Measurements from ENCODE around the gene AMBRA1.

The AMBRA1 gene

GRCh38 chr11:46377290-46377689 is 216.5 kb downstream of the AMBRA1 start:
- no peak for ATAC-seq
- TF ChIP-seq ZFP3 (CRISPR knock-in tag; IDR thresholded peaks at IDR 0.05) = no peak
- TF ChIP-seq TSHZ2 (CRISPR knock-in tag; IDR thresholded peaks at IDR 0.05) = no peak
- TF ChIP-seq ZNF70 (CRISPR knock-in tag; IDR thresholded peaks at IDR 0.05) = no peak
- no peak for TF ChIP-seq PPARA (CRISPR knock-in tag; IDR thresholded peaks at IDR 0.05; ENCODE audit: borderline replicate concordance)
- TF ChIP-seq GLIS3 (CRISPR knock-in tag; IDR thresholded peaks at IDR 0.05) = no peak
- TF ChIP-seq ZNF8 (CRISPR knock-in tag; IDR thresholded peaks at IDR 0.05) = no peak
- TF ChIP-seq CSDC2 (CRISPR knock-in tag; IDR thresholded peaks at IDR 0.05) = no peak

DNA sequence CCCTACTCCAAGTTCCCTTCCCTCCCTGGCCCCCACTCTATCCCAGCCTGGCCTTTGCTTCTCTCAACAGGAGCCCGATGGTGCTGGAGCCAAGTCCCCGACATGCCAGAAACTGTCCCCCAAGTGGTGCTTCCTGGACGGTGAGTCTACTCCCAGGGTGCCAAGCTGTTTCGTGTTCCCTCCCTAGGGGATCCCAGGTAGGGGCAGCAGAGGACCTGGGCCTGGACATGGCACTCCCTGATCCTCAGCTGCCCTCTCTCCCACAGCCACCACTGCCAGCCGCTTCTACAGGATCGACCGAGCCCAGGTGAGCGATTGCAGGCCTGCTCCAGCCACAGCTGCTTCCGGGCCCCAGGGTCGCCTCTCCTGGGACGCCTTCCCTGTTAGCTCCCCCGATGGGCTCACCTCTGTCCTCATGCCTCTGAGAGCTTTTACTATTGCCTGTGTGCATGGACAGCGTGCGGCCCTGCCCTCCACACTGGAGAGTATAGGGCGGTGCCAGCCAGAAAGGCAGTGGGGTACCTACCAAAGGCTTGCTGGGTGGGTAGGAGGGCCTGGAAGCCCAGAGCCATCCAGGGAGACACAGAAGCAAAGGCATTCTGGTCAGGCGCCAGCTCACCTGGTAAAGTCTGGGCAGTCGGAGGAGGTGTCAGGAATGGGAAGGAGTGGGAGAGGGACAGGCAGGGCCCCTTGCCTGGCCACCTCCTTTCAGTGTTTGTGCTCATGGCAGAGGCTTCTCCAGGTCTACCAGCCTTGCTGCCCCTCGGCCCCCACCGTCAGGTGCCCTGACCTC is 217.4 kb downstream of the AMBRA1 start:
- TF ChIP-seq ESRRG (CRISPR knock-in tag; IDR thresholded peaks at IDR 0.05) (no peak), CSDC2 (CRISPR knock-in tag; IDR thresholded peaks at IDR 0.05) (no peak), ARNTL (CRISPR knock-in tag; IDR thresholded peaks at IDR 0.05; ENCODE audit: borderline replicate concordance, low read depth) (no peak), SNAI2 (CRISPR knock-in tag; IDR thresholded peaks at IDR 0.05) (no peak), ZFP30 (CRISPR knock-in tag; IDR thresholded peaks at IDR 0.05) (no peak), CSRNP3 (CRISPR knock-in tag; IDR thresholded peaks at IDR 0.05) (no peak), RARB (CRISPR knock-in tag; IDR thresholded peaks at IDR 0.05) (no peak), TCF4 (CRISPR knock-in tag; IDR thresholded peaks at IDR 0.05; ENCODE audit: borderline replicate concordance) (no peak), ZC3H10 (CRISPR knock-in tag; IDR thresholded peaks at IDR 0.05) (no peak), ZFP3 (CRISPR knock-in tag; IDR thresholded peaks at IDR 0.05) (no peak)
- TF ChIP-seq, protein P1, sequence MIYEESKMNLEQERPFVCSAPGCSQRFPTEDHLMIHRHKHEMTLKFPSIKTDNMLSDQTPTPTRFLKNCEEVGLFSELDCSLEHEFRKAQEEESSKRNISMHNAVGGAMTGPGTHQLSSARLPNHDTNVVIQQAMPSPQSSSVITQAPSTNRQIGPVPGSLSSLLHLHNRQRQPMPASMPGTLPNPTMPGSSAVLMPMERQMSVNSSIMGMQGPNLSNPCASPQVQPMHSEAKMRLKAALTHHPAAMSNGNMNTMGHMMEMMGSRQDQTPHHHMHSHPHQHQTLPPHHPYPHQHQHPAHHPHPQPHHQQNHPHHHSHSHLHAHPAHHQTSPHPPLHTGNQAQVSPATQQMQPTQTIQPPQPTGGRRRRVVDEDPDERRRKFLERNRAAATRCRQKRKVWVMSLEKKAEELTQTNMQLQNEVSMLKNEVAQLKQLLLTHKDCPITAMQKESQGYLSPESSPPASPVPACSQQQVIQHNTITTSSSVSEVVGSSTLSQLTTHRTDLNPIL (CRISPR knock-in tag; IDR thresholded peaks at IDR 0.05; ENCODE audit: low read depth) = no peak
- ATAC-seq = no peak

DNA sequence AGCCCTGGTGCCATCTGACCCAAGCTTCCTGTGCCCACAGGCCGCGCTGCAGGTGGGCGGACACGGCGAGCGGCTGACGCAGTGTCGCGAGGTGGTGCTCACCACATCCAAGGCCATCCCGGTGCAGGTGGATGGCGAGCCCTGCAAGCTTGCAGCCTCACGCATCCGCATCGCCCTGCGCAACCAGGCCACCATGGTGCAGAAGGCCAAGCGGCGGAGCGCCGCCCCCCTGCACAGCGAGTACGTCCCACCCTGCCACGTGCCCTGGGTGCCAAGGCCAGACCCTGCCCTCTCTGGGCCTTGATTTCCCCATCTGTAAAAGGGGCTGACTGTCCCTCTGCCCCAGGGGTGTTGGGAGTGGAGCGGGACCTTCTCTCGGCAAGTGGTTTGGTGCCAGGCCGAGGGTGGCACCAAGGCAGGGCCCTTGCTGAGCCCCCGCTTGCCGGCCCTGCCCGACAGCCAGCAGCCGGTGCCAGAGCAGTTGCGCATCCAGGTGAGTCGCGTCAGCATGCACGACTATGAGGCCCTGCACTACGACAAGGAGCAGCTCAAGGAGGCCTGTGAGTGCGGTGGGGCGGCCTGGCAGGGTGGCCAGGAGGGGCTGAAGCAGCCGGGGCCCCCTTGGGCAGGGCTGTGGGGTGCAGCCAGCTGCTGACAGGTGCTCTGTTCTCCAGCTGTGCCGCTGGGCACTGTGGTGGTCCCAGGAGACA is 218.3 kb downstream of the AMBRA1 start:
- TF ChIP-seq POU6F1 (CRISPR knock-in tag; IDR thresholded peaks at IDR 0.05; ENCODE audit: borderline replicate concordance, low read depth) = no peak
- TF ChIP-seq ESRRG (CRISPR knock-in tag; IDR thresholded peaks at IDR 0.05) = no peak

DNA sequence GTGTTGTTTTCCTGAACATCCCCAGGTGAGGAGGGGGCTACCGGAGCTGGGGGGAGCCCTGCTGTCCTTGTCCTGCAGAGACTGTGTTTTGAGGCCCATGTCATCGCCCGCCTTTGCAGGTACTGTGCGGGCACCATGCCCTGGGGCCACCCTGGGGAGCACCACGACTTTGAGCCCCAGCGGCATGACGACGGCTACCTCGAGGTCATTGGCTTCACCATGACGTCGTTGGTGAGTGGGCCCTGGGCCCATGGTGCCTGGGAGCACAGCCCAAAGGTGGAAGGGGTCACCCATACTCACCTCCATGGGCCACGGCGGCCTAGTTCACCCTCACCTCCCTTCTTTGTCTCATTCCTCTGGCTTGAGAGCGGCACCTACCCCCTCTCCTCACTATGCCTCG is 219.0 kb downstream of the AMBRA1 start:
- ATAC-seq = no peak
- TF ChIP-seq CSDC2 (CRISPR knock-in tag; IDR thresholded peaks at IDR 0.05) = no peak
- no peak for TF ChIP-seq TCF4 (CRISPR knock-in tag; IDR thresholded peaks at IDR 0.05; ENCODE audit: borderline replicate concordance)
- TF ChIP-seq OSR1 (CRISPR knock-in tag; IDR thresholded peaks at IDR 0.05) = no peak
- TF ChIP-seq PATZ1 (CRISPR knock-in tag; IDR thresholded peaks at IDR 0.05; ENCODE audit: borderline replicate concordance) = no peak
- TF ChIP-seq ZNF8 (CRISPR knock-in tag; IDR thresholded peaks at IDR 0.05) = no peak
- no peak for TF ChIP-seq POU6F1 (CRISPR knock-in tag; IDR thresholded peaks at IDR 0.05; ENCODE audit: borderline replicate concordance, low read depth)
- TF ChIP-seq ZFP3 (CRISPR knock-in tag; IDR thresholded peaks at IDR 0.05) = no peak
- no peak for TF ChIP-seq BACH2 (CRISPR knock-in tag; IDR thresholded peaks at IDR 0.05; ENCODE audit: borderline replicate concordance)
- TF ChIP-seq TOX (CRISPR knock-in tag; IDR thresholded peaks at IDR 0.05; ENCODE audit: borderline replicate concordance) = no peak

More for the DNA sequence above, 218.3 kb downstream of the AMBRA1 start:
- ATAC-seq = no peak

Data from SK-N-SH treated with all-trans-retinoic acid at 6 μM for 48 hours (cell line).